GM12892 (cell line): ENCODE results near the gene KAT2B.

ENCODE experiments used
- POLR2A ChIP-seq: IDR thresholded peaks from 2 replicates; pipeline ENCODE4 v1.6.1; 2011; ENCODE audit warnings: low read depth, low read length, control low read depth
- POLR2AphosphoS5 ChIP-seq: IDR thresholded peaks from 2 replicates; pipeline ENCODE4 v1.6.1; 2011; ENCODE audit warnings: low read depth, low read length, control low read depth
- TAF1 ChIP-seq: IDR thresholded peaks from 2 replicates; pipeline ENCODE4 v1.6.1; 2011; ENCODE audit warnings: low read depth, mild to moderate bottlenecking, control low read depth, low read length, borderline replicate concordance

DNA sequence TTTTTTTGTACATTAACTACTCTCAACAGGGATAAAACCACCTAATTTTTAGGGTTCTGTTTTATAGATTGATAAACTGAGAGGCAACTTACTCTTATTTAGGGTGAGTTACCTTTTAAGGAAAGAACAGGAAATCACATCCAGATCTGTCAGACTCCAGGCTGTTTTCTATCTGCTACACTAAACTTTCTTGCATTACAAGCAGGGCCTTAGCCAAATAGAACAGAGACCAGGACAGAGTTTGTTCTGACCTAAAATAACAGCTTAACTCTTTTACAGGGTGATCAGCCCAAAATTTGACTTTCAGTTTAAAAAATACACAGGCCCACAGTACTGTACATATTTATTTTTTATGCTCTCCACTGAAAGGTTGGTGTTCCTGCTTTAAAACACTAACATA is 107.1 kb downstream of the KAT2B start:
- TF ChIP-seq POLR2A: no peak
- no peak for TF ChIP-seq POLR2AphosphoS5
- TF ChIP-seq TAF1: no peak
